ENCODE measurements around the gene CCDC93. TPM values are rescaled to one million over a fixed set of nuclear protein-coding genes. Genes with fewer than 3 reads are reported as not detected.

The CCDC93 gene
- total RNA-seq, 1 experiment from 2014 or later = 15.2 TPM

GRCh38 chr2:117996525-117996924, 17.3 kb downstream of the CCDC93 start:
- no peaks in the 10 kb centered on the region for H3K27me3 ChIP-seq (replicated peaks)
- H3K27ac ChIP-seq = no peak overlapping the region
- no peaks in the 10 kb centered on the region for H3K9me3 ChIP-seq (replicated peaks)
- H3K36me3 ChIP-seq = peaks cover 56% of the 10 kb centered on the region
- H3K4me1 ChIP-seq (replicated peaks) = no peaks in the 10 kb centered on the region
- H3K4me3 ChIP-seq = no peak overlapping the region
- DNase-seq (ENCODE audit: low read depth in 1 of 2, low spot score in 2 of 2) = no peak

- H3K4me1 ChIP-seq (replicated peaks) = no peaks in the 10 kb centered on the region
These were observed 19.1 kb downstream of the CCDC93 start for GRCh38 chr2:117994729-117995128.

GRCh38 chr2:117989854-117990438, 23.9 kb downstream of the CCDC93 start:
- no peak for DNase-seq (ENCODE audit: low read depth in 1 of 2, low spot score in 2 of 2)
- H3K36me3 ChIP-seq = peaks cover 24% of the 10 kb centered on the region

More at GRCh38 chr2:117994729-117995128, 19.1 kb downstream of the CCDC93 start:
- Histone ChIP-seq H3K36me3 (peaks cover 48% of the 10 kb centered on the region), H3K4me3 (no peak overlapping the region), H3K27ac (no peak overlapping the region), H3K27me3 (replicated peaks) (no peaks in the 10 kb centered on the region), H3K9me3 (replicated peaks) (no peaks in the 10 kb centered on the region)
- DNase-seq (ENCODE audit: low read depth in 1 of 2, low spot score in 2 of 2) = no peak

GRCh38 chr2:117987121-117987520, 26.7 kb downstream of the CCDC93 start:
- Histone ChIP-seq H3K27ac (no peak overlapping the region), H3K27me3 (replicated peaks) (no peaks in the 10 kb centered on the region)

More at GRCh38 chr2:117989854-117990438, 23.9 kb downstream of the CCDC93 start:
- no peak overlapping the region for H3K4me3 ChIP-seq
- H3K27me3 ChIP-seq (replicated peaks) = no peaks in the 10 kb centered on the region
- H3K9me3 ChIP-seq (replicated peaks) = no peaks in the 10 kb centered on the region
- no peak overlapping the region for H3K27ac ChIP-seq
- H3K4me1 ChIP-seq (replicated peaks) = no peaks in the 10 kb centered on the region

GRCh38 chr2:117985092-117985491, 28.8 kb downstream of the CCDC93 start:
- no peaks in the 10 kb centered on the region for H3K9me3 ChIP-seq (replicated peaks)
- no peak overlapping the region for H3K27ac ChIP-seq
- H3K27me3 ChIP-seq (replicated peaks) = no peaks in the 10 kb centered on the region
- H3K36me3 ChIP-seq = peaks cover 17% of the 10 kb centered on the region; the same call in 1 of the 2 replicates
- DNase-seq (ENCODE audit: low read depth in 1 of 2, low spot score in 2 of 2) = no peak
- no peak overlapping the region for H3K4me3 ChIP-seq
- H3K4me1 ChIP-seq (replicated peaks) = peaks cover 13% of the 10 kb centered on the region

More at GRCh38 chr2:117987121-117987520, 26.7 kb downstream of the CCDC93 start:
- peaks cover 19% of the 10 kb centered on the region for H3K36me3 ChIP-seq
- H3K4me1 ChIP-seq (replicated peaks) = no peaks in the 10 kb centered on the region; the same call in 1 of the 2 replicates
- H3K9me3 ChIP-seq (replicated peaks) = no peaks in the 10 kb centered on the region
- DNase-seq (ENCODE audit: low read depth in 1 of 2, low spot score in 2 of 2) = no peak
- no peak overlapping the region for H3K4me3 ChIP-seq

GRCh38 chr2:117984208-117984607, 29.7 kb downstream of the CCDC93 start:
- Histone ChIP-seq H3K9me3 (replicated peaks) (no peaks in the 10 kb centered on the region), H3K4me3 (no peak overlapping the region), H3K4me1 (replicated peaks) (peaks cover 22% of the 10 kb centered on the region), H3K27ac (no peak overlapping the region), H3K36me3 (peaks cover 14% of the 10 kb centered on the region), H3K27me3 (replicated peaks) (no peaks in the 10 kb centered on the region)
- no peak for DNase-seq (ENCODE audit: low read depth in 1 of 2, low spot score in 2 of 2)

- H3K4me3 ChIP-seq = no peak overlapping the region
- peaks cover 23% of the 10 kb centered on the region for H3K4me1 ChIP-seq (replicated peaks)
- no peak for DNase-seq (ENCODE audit: low read depth in 1 of 2, low spot score in 2 of 2)
- H3K27me3 ChIP-seq (replicated peaks) = no peaks in the 10 kb centered on the region
- H3K36me3 ChIP-seq = peaks cover 24% of the 10 kb centered on the region
- H3K9me3 ChIP-seq (replicated peaks) = no peaks in the 10 kb centered on the region
- H3K27ac ChIP-seq = no peak overlapping the region
These were observed 30.8 kb downstream of the CCDC93 start for GRCh38 chr2:117983040-117983439.

GRCh38 chr2:117982376-117983033, 31.4 kb downstream of the CCDC93 start:
- Histone ChIP-seq H3K27ac (no peak overlapping the region), H3K36me3 (peaks cover 29% of the 10 kb centered on the region), H3K4me1 (replicated peaks) (peaks cover 23% of the 10 kb centered on the region), H3K27me3 (replicated peaks) (no peaks in the 10 kb centered on the region), H3K4me3 (no peak overlapping the region), H3K9me3 (replicated peaks) (no peaks in the 10 kb centered on the region)
- no peak for DNase-seq (ENCODE audit: low read depth in 1 of 2, low spot score in 2 of 2)

- H3K4me3 ChIP-seq = no peak overlapping the region
- no peak overlapping the region for H3K27ac ChIP-seq
- peaks cover 23% of the 10 kb centered on the region for H3K4me1 ChIP-seq (replicated peaks)
- DNase-seq (ENCODE audit: low read depth in 1 of 2, low spot score in 2 of 2) = no peak
- H3K9me3 ChIP-seq (replicated peaks) = no peaks in the 10 kb centered on the region
- peaks cover 35% of the 10 kb centered on the region for H3K36me3 ChIP-seq
- no peaks in the 10 kb centered on the region for H3K27me3 ChIP-seq (replicated peaks)
These were observed 32.1 kb downstream of the CCDC93 start for GRCh38 chr2:117981810-117982209.

GRCh38 chr2:117980783-117981676, 32.8 kb downstream of the CCDC93 start:
- Histone ChIP-seq H3K9me3 (replicated peaks) (no peaks in the 10 kb centered on the region), H3K27ac (peak overlapping the region; percentile 79), H3K4me3 (no peak overlapping the region), H3K36me3 (peaks cover 37% of the 10 kb centered on the region), H3K4me1 (replicated peaks) (peaks cover 23% of the 10 kb centered on the region), H3K27me3 (replicated peaks) (no peaks in the 10 kb centered on the region)
- DNase-seq (ENCODE audit: low read depth in 1 of 2, low spot score in 2 of 2) = peak in 1 of 2 experiments; percentile 50

- no peaks in the 10 kb centered on the region for H3K9me3 ChIP-seq (replicated peaks)
- H3K27me3 ChIP-seq (replicated peaks) = no peaks in the 10 kb centered on the region
- peaks cover 23% of the 10 kb centered on the region for H3K4me1 ChIP-seq (replicated peaks)
- peak in 1 of 2 experiments; percentile 36 for DNase-seq (ENCODE audit: low read depth in 1 of 2, low spot score in 2 of 2)
- H3K27ac ChIP-seq = peak overlapping the region; percentile 79
- H3K4me3 ChIP-seq = no peak overlapping the region
- H3K36me3 ChIP-seq = peaks cover 37% of the 10 kb centered on the region
These were observed 33.8 kb downstream of the CCDC93 start for GRCh38 chr2:117979911-117980701.

- Histone ChIP-seq H3K27me3 (replicated peaks) (no peaks in the 10 kb centered on the region), H3K4me1 (replicated peaks) (peaks cover 28% of the 10 kb centered on the region), H3K9me3 (replicated peaks) (no peaks in the 10 kb centered on the region), H3K36me3 (peaks cover 45% of the 10 kb centered on the region), H3K27ac (no peak overlapping the region), H3K4me3 (no peak overlapping the region)
- DNase-seq (ENCODE audit: low read depth in 1 of 2, low spot score in 2 of 2) = no peak
These were observed 36.2 kb downstream of the CCDC93 start for GRCh38 chr2:117977696-117978095.

GRCh38 chr2:117976581-117976980, 37.3 kb downstream of the CCDC93 start:
- peaks cover 54% of the 10 kb centered on the region for H3K36me3 ChIP-seq
- H3K27ac ChIP-seq = no peak overlapping the region
- no peak for DNase-seq (ENCODE audit: low read depth in 1 of 2, low spot score in 2 of 2)
- no peak overlapping the region for H3K4me3 ChIP-seq
- no peaks in the 10 kb centered on the region for H3K27me3 ChIP-seq (replicated peaks)
- peaks cover 35% of the 10 kb centered on the region for H3K4me1 ChIP-seq (replicated peaks)
- H3K9me3 ChIP-seq (replicated peaks) = no peaks in the 10 kb centered on the region

Data from SJSA1 (cell line).